Parathyroid adenoma (tissue), 2 donors: ENCODE results near the gene TAP2.

Source experiments
- H2AFZ ChIP-seq: fragments of 300-600 bp; sonication (generic); one replicate; pipeline ENCODE4 v1.7.0; 2017; ENCODE audit warnings: antibody characterized with exemption, mild to moderate bottlenecking
- H3K27ac ChIP-seq: fragments of 300-600 bp; sonication (generic); one replicate; pipeline ENCODE4 v1.7.0; 2017
- H3K27me3 ChIP-seq: fragments of 300-600 bp; sonication (generic); one replicate; pipeline ENCODE4 v1.7.0; 2017; ENCODE audit warnings: low read length; ENCODE audit not compliant: control insufficient read depth, insufficient read depth
- H3K36me3 ChIP-seq: fragments of 300-600 bp; sonication (generic); one replicate; pipeline ENCODE4 v1.7.0; 2017; ENCODE audit warnings: low read length; ENCODE audit not compliant: control insufficient read depth, insufficient read depth
- H3K4me1 ChIP-seq: fragments of 300-600 bp; sonication (generic); one replicate; pipeline ENCODE4 v1.7.0; 2017; ENCODE audit warnings: control low read depth
- H3K4me2 ChIP-seq: fragments of 300-600 bp; sonication (generic); one replicate; pipeline ENCODE4 v1.7.0; 2017; ENCODE audit warnings: low read length
- H3K4me3 ChIP-seq: fragments of 300-600 bp; sonication (generic); one replicate; pipeline ENCODE4 v1.7.0; 2017; ENCODE audit warnings: low read depth, low read length
- H3K79me2 ChIP-seq: fragments of 300-600 bp; sonication (generic); one replicate; pipeline ENCODE4 v1.7.0; 2017; ENCODE audit warnings: control low read depth
- H3K9ac ChIP-seq: fragments of 300-600 bp; sonication (generic); one replicate; pipeline ENCODE4 v1.7.0; 2017; ENCODE audit warnings: mild to moderate bottlenecking
- H3K9me3 ChIP-seq: fragments of 300-600 bp; sonication (generic); one replicate; pipeline ENCODE4 v1.7.0; 2017; ENCODE audit warnings: low read length; ENCODE audit not compliant: control insufficient read depth
- TF ChIP-seq, protein P1 (sequence below): fragments of 300-600 bp; sonication (generic); IDR thresholded peaks from one replicate; pipeline ENCODE4 v1.7.0; 2017; ENCODE audit warnings: antibody characterized with exemption, mild to moderate bottlenecking
- donor health status: primary hyperparathyroidism.

The TAP2 gene

GRCh38 chr6:32818867-32819266 is 19.7 kb downstream of the TAP2 start:
- H3K9ac ChIP-seq = no peak overlapping the region
- TF ChIP-seq, protein P1, sequence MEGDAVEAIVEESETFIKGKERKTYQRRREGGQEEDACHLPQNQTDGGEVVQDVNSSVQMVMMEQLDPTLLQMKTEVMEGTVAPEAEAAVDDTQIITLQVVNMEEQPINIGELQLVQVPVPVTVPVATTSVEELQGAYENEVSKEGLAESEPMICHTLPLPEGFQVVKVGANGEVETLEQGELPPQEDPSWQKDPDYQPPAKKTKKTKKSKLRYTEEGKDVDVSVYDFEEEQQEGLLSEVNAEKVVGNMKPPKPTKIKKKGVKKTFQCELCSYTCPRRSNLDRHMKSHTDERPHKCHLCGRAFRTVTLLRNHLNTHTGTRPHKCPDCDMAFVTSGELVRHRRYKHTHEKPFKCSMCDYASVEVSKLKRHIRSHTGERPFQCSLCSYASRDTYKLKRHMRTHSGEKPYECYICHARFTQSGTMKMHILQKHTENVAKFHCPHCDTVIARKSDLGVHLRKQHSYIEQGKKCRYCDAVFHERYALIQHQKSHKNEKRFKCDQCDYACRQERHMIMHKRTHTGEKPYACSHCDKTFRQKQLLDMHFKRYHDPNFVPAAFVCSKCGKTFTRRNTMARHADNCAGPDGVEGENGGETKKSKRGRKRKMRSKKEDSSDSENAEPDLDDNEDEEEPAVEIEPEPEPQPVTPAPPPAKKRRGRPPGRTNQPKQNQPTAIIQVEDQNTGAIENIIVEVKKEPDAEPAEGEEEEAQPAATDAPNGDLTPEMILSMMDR = no peak
- no peaks in the 10 kb centered on the region for H3K36me3 ChIP-seq
- H3K79me2 ChIP-seq = no peaks in the 10 kb centered on the region
- H2AFZ ChIP-seq = no peak overlapping the region
- no peaks in the 10 kb centered on the region for H3K4me1 ChIP-seq
- no peak overlapping the region for H3K4me2 ChIP-seq
- H3K9me3 ChIP-seq = no peaks in the 10 kb centered on the region
- H3K4me3 ChIP-seq = no peak overlapping the region
- no peak overlapping the region for H3K27ac ChIP-seq
- no peaks in the 10 kb centered on the region for H3K27me3 ChIP-seq

DNA sequence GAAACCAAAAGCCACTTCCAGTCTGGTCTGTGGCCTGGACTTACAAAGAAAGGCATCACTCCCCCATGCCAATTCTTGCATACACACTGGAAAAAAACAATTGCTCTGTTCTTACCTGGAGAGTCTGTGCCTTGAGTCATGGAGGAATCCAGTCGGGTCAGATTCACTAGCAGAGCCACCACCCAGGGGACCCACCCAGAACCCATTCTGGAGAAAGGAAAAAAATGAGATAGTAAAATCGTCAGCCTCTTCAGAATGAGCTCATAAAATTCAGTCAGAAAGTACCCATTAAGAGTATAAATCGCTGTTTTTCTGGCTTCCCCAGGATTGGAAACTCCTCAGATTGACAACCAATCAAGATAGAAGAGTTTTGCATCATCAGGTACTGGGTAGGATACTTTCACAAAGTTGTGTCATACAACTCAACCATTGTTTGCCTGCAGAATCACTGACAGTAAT is 21.8 kb downstream of the TAP2 start, which contains the start of gene HLA-DOB:
Gene HLA-DOB, minus strand, starts transcription at position 257 of the 459 bp plus-strand sequence. Its CDS starts 51 bp downstream, at position 206.
- H3K27ac ChIP-seq = no peak within 1 kb of the TSS
- H3K9me3 ChIP-seq = no peaks in the 10 kb centered on the region
- H3K9ac ChIP-seq = no peak within 1 kb of the TSS
- H3K36me3 ChIP-seq = no peaks in the 10 kb centered on the region
- peak within 1 kb of the TSS; percentile 59 for H2AFZ ChIP-seq
- H3K4me1 ChIP-seq = no peaks in the 10 kb centered on the region
- H3K4me3 ChIP-seq = no peak within 1 kb of the TSS
- no peaks in the 10 kb centered on the region for H3K27me3 ChIP-seq
- H3K4me2 ChIP-seq = peak within 1 kb of the TSS; percentile 32
- TF ChIP-seq, protein P1 = no peak
- no peaks in the 10 kb centered on the region for H3K79me2 ChIP-seq

DNA sequence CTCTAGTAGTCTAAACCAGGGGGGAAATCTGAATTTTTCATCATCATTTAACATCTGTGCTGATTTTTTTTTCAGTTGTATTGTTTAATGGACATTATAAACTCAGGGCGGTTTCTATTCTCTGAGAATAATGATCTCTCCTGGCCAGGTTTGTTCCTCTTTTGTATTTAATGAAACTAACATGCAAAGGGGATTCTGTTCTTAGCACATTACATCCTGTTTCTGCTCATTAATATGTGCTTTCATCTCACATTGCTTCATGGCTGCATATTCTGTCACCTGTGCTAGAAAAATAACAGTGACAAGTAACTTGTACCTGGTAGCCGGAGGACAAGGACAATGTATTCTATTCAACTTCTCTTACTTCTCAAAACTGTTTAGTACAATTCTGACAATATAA is 22.5 kb downstream of the TAP2 start:
- Histone ChIP-seq H3K79me2 (no peaks in the 10 kb centered on the region), H3K4me1 (no peaks in the 10 kb centered on the region), H3K4me2 (no peak overlapping the region), H3K36me3 (no peaks in the 10 kb centered on the region), H3K4me3 (no peak overlapping the region), H3K27me3 (no peaks in the 10 kb centered on the region), H3K9ac (no peak overlapping the region), H3K27ac (no peak overlapping the region), H2AFZ (no peak overlapping the region), H3K9me3 (no peaks in the 10 kb centered on the region)
- TF ChIP-seq, protein P1 = no peak

DNA sequence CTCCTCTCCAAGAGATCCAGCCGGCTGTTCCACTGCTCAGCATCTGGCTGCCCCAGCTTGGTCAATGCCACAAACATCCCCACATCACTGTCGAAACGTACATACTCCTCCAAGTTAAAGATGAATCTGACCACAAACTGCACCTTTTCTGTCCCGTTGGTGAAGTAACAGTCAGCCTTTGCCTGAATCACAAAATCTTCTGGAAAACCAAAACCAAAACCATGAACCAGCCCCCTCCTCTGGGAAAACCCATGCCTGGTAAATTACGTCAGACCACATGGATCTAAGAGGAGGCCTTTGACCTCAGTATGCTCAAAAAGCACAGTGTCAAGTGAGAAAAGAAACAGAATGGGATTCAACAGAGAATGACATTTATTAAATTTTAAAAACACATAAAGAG is 23.4 kb downstream of the TAP2 start:
- Histone ChIP-seq H3K9me3 (no peaks in the 10 kb centered on the region), H3K79me2 (no peaks in the 10 kb centered on the region), H3K27ac (no peak overlapping the region), H3K9ac (no peak overlapping the region), H3K4me1 (no peaks in the 10 kb centered on the region), H2AFZ (no peak overlapping the region), H3K36me3 (no peaks in the 10 kb centered on the region), H3K4me2 (no peak overlapping the region), H3K27me3 (no peaks in the 10 kb centered on the region), H3K4me3 (no peak overlapping the region)
- TF ChIP-seq, protein P1 = no peak

DNA sequence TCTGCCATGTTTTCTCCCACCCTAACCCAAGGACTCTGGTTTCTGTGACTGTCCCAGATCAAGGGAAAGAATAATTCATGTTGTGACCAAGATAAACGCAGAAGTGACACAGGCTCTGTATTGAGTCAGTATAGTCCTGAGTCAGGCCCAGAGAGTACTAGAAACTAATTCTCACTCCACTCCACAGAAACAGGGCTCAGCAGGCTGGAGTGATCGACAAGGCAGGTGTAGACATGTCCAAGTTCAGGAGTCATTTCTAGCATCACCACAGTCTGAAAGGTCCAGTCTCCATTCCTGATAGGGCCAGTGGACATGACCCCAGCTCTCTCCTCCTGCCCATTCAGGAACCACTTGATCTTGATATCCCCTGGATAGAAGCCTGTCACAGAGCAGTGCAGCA is 24.4 kb downstream of the TAP2 start:
- no peak overlapping the region for H3K4me3 ChIP-seq
- no peak overlapping the region for H2AFZ ChIP-seq
- no peak overlapping the region for H3K4me2 ChIP-seq
- H3K9me3 ChIP-seq = no peaks in the 10 kb centered on the region
- H3K79me2 ChIP-seq = no peaks in the 10 kb centered on the region
- H3K27ac ChIP-seq = no peak overlapping the region
- no peaks in the 10 kb centered on the region for H3K27me3 ChIP-seq
- H3K4me1 ChIP-seq = no peaks in the 10 kb centered on the region
- no peaks in the 10 kb centered on the region for H3K36me3 ChIP-seq
- TF ChIP-seq, protein P1 = no peak
- no peak overlapping the region for H3K9ac ChIP-seq
